HG03103 (cell line): ENCODE results near the gene SOX13.
"Not testable (repeated sequence)": the region's sequence is repeated elsewhere in the genome, so short reads cannot be mapped to it uniquely, and the experiment has no call there.

Source experiments
- ATAC-seq: cut with Tn5 transposase; IDR thresholded peaks from one replicate; pipeline ENCODE4 v1.9.1; 2021; ENCODE audit warnings: low read depth; ENCODE audit not compliant: unreplicated experiment

The SOX13 gene

GRCh38 chr1:204072931-204073836 lies at the start of gene SOX13:
SOX13 (plus strand) TSS chr1:204073115; CDS start chr1:204112916, 39,801 bp downstream.
- no peak for ATAC-seq

GRCh38 chr1:204025917-204026707 lies 46.8 kb upstream of the SOX13 start:
- ATAC-seq = no peak

GRCh38 chr1:204027446-204027845 lies 45.5 kb upstream of the SOX13 start:
- ATAC-seq = no peak

DNA sequence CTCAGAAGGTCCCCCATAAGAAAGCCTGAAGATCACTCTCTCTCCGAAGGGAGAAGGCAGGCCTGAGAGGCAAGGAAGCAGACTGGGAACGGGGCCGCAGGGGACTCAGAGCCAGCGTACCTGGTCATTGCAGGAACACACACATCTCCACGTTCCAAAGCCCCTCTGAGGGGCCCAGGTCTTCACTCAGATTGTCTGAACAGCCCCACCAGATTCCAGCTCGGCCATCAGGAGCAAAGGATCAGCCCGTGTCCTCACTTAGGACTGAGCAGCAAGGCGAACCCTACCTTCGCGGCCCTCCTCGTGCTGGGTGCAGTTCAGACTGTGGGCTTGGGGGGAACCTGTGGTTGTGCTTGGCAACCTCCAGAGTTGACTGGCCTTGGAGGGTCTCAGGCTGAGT lies 43.9 kb upstream of the SOX13 start:
- ATAC-seq = no peak

DNA sequence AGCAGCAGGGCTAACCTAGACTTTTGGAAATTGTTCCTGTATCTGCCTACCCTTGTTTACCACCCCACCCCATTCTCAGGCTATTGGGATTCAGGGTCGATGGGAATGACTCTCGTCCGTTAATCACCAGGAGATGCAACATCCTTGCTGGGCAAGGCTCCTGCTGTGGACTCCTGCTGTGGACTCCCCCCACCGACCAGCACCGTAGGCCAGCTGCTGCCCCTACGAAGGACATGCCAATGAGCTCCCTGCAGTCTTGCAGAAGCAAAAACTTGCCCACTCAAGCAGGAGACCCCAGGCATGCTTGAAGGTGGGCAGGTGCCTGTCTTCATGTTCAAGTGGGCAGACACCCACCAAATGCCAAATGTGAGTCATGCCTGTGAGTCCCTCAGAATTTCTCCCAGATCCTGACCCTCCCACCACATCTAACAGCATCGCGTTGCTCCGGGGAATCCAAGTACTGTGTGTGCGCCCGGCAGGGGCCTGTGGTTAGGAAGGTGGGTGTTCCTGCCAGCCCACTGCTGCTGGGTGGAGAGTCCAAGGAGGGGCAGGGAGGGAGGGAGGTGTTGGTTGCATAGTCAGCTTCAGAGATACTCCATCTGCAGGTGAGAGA lies 41.7 kb upstream of the SOX13 start:
- ATAC-seq = no peak

DNA sequence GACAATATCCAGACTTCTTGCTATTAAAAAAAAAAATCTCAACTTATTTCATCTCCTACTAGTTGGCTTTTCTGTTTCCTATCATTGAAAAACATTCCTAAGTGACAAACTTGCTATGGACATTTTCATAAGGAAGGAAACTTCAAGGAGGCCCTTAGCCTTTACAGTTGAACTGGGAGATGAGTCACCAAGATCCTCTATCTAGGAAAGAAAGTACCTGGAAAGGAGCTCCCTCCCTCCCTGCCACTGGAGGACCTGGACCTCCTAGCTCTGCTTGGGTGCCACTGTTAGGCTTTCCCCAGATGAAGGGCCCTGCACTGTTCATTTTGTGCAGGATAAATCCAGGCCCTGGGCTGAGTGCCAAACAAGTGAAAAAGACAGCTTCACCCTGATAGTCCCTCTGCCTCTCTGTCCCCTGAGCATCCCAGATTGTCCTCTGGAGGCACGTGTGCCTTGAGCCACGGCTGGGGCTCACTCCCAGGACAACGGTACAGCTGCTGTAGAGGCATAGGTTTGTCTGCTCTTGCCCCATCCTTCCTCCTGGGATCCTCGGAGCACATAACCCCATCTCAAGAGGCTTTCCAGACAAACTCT lies 40.2 kb upstream of the SOX13 start:
- no peak for ATAC-seq

DNA sequence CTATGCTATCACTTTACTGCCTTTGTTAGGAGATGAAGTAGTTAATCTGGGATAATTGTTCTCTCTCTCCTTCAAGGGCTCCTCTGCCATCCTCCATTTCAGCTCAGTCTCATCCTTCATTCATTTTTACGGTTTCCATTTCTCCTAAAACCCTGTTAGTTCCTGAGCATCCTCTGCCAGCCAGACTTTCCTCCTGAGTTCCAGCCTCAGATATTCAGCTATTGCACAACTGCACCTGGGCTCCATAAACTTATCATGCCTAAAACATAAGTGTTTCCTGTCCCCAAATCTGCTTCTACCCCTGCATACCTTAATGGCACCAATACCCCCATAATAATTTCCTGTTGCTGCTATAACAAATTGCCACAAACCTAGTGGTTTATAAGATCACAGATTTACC lies 39.6 kb upstream of the SOX13 start:
- ATAC-seq = no peak

- ATAC-seq = no peak
Measured at GRCh38 chr1:204036882-204037655, 35.8 kb upstream of the SOX13 start.

DNA sequence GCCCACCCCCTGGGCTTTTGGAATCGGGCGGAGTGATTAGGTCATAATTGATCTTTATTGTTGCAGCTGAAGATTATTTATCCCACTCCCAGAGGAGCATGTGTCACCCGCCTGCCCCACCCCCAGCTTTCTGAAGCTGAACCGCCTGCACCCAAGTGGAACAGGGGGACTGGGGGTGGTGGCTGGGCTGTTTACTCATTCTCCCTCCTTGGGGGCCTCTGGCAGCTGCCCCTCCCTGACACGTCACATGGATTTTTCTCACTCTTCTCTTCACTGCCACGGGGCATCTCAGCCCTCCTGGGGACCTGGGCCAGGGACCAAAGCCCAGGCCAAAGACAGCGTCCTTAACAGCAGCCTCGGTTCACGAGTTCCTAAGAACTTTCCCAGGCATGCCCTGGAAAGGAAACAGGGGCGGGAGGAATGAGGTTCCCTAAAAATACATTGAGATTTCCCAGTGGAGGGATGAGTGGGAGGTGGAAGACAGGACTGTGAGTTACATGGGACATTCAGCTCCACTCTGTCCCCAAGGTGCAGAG lies 31.6 kb upstream of the SOX13 start:
- ATAC-seq = no peak

- ATAC-seq = no peak
Measured at GRCh38 chr1:204041803-204042505, 31.0 kb upstream of the SOX13 start.

GRCh38 chr1:204042516-204042915 lies 30.4 kb upstream of the SOX13 start:
- ATAC-seq = no peak

- ATAC-seq = no peak
Measured at GRCh38 chr1:204043680-204044079, 29.2 kb upstream of the SOX13 start.

GRCh38 chr1:204044448-204044847 lies 28.5 kb upstream of the SOX13 start:
- no peak for ATAC-seq

DNA sequence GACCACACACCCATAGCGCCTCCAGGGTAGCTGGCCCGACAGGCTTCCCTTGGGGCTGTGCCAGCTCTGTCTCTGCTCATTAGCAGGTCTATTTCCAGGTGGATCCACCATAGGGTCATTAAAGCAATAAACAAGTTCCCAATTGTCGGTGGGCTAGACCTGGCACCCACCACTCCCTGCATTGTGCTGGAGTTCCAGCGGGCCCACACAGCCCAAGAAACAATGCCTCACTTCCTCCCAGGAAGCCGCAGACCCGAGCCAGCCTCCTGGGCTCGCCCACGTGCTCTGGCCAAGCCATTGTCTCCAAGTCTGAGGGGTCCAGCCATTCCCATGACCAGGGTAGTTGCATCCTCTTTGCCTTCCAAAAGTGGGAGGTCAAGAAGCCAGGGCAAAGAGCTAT lies 27.5 kb upstream of the SOX13 start:
- no peak for ATAC-seq

DNA sequence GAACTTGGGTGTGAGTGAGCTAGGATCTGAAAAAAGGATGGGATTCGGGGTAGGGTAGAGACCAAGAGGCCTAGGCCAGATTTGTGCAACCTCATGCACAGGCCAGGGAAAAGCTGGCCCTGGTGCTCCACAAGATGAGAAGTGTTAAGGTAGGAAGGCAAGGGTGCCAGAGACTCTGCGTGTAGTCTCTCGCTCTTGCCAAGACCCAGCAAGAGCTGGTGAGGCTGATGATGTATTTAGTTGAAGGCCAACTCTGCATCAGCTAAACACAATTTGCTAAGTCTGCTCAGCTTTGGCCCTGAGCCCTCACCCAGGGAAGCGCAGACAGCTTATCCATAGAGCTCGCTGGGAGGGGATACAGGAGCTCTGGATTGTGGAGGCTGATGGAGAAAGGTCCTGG lies 26.6 kb upstream of the SOX13 start:
- ATAC-seq = no peak

DNA sequence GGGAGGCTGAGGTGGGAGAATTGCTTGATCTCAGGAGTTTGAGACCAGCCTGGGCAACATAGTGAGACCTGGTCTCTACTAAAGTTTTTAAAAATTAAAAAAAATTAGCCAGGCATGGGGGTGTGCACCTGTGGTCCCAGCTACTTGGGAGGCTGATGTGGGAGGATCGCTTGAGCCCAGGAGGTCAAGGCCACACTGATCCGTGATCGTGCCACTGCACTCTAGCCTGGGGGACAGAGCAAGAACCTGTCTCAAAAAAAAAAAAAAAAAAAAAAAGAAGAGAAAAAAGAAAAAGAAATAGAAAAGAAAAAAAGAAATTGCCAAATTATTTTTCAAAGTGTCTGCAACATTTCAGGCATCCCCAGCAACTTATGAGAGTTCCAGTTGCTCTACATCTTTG lies 24.1 kb upstream of the SOX13 start:
- ATAC-seq = not testable (repeated sequence)

DNA sequence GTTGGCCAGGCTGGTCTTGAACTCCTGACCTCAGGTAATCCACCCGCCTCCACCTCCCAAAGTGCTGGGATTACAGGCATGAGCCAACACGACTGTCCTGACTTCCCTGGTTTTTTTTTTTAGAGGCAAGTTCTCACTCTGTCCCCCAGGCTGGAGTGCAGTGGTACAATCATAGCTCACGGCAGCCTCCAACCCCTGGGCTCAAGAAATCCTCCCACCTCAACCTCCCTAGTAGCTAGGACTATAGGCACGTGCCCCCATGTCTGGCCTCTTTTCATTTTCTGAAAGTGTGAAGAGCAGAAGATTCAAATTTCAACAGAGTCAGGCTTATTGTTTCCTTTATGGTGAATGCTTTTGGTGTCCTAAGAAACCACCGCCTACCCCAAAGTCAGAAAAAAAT lies 21.7 kb upstream of the SOX13 start:
- no peak for ATAC-seq

DNA sequence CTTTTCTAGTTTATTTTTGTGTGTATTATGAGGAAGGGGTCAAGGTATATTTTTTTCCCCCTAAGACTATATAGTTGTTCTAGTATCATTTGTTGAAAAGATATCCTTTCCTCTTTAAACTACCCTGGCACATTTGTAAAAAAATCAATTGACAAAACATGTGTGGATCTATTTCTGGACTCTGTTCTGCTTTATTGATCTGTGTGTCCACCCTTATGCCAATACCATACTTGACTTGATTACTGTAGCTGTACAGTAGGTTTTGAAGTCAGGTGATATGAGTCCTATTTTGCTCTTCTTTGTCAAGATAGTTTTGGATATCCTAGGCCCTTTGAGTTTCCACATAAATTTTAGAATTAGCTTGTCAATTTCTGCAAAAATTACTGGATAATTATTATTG lies 21.2 kb upstream of the SOX13 start:
- no peak for ATAC-seq

- no peak for ATAC-seq
Measured at GRCh38 chr1:204053893-204054292, 19.0 kb upstream of the SOX13 start.
